GM21723 (cell line): ENCODE measurements around the gene SDHA.
A peak's percentile ranks its signal among the peaks of the same experiment; 100 is the strongest.
"Not testable (repeated sequence)": the region's sequence is repeated elsewhere in the genome, so short reads cannot be mapped to it uniquely, and the experiment has no call there.

Experiments used
- ATAC-seq: cut with Tn5 transposase; IDR thresholded peaks from one replicate; pipeline ENCODE4 v1.9.1; 2021; ENCODE audit warnings: mild to moderate bottlenecking, moderate library complexity; ENCODE audit not compliant: unreplicated experiment

The SDHA gene

GRCh38 chr5:218457-219291 is 554 bp downstream of the SDHA start:
- ATAC-seq, result peak; percentile 45

GRCh38 chr5:219460-219863 is 1.3 kb downstream of the SDHA start:
- ATAC-seq, result peak; percentile 24

GRCh38 chr5:219991-220390 is 1.9 kb downstream of the SDHA start:
- peak; percentile 32 for ATAC-seq

- not testable (repeated sequence) for ATAC-seq
These were observed 5.0 kb downstream of the SDHA start for GRCh38 chr5:222951-223715.

- no peak for ATAC-seq
These were observed 5.7 kb downstream of the SDHA start for GRCh38 chr5:223791-224190.

GRCh38 chr5:225334-225733 is 7.2 kb downstream of the SDHA start:
- ATAC-seq, result no peak

GRCh38 chr5:227375-227774 is 9.3 kb downstream of the SDHA start:
- not testable (repeated sequence) for ATAC-seq

- no peak for ATAC-seq
These were observed 10.8 kb downstream of the SDHA start for GRCh38 chr5:228886-229285.

GRCh38 chr5:230711-231110 is 12.6 kb downstream of the SDHA start:
- no peak for ATAC-seq

- no peak for ATAC-seq
These were observed 13.5 kb downstream of the SDHA start for GRCh38 chr5:231661-232060.

GRCh38 chr5:233426-233825 is 15.3 kb downstream of the SDHA start:
- not testable (repeated sequence) for ATAC-seq

- ATAC-seq, result no peak
These were observed 16.3 kb downstream of the SDHA start for GRCh38 chr5:234450-234849.

GRCh38 chr5:235527-235926 is 17.4 kb downstream of the SDHA start:
- not testable (repeated sequence) for ATAC-seq

- not testable (repeated sequence) for ATAC-seq
These were observed 19.8 kb downstream of the SDHA start for GRCh38 chr5:237931-238330.

GRCh38 chr5:240550-240949 is 22.4 kb downstream of the SDHA start:
- ATAC-seq, result not testable (repeated sequence)

GRCh38 chr5:241045-241669 is 23.0 kb downstream of the SDHA start:
- not testable (repeated sequence) for ATAC-seq

GRCh38 chr5:243683-244367 is 25.7 kb downstream of the SDHA start:
- not testable (repeated sequence) for ATAC-seq

GRCh38 chr5:245717-246116 is 27.6 kb downstream of the SDHA start:
- not testable (repeated sequence) for ATAC-seq

- ATAC-seq, result not testable (repeated sequence)
These were observed 32.3 kb downstream of the SDHA start for GRCh38 chr5:250396-250795.

- not testable (repeated sequence) for ATAC-seq
These were observed 32.9 kb downstream of the SDHA start for GRCh38 chr5:251016-251415.

- not testable (repeated sequence) for ATAC-seq
These were observed 33.4 kb downstream of the SDHA start for GRCh38 chr5:251538-251937.
